GM08714 (cell line): Measurements from ENCODE around the gene PAPPA.

Source experiments
- H3K4me3 ChIP-seq: fragments of 200-500 bp; sonication (Bioruptor generic); 2 replicates; pipeline ENCODE4 v1.5.1; 2014; ENCODE audit warnings: mild to moderate bottlenecking, low read length, inconsistent platforms
- ZNF274 ChIP-seq: IDR thresholded peaks from 2 replicates; pipeline ENCODE4 v1.6.1; 2012; ENCODE audit warnings: mild to moderate bottlenecking, low read depth, low read length

Gene PAPPA

GRCh38 chr9:116160676-116161571 is 7.3 kb downstream of the PAPPA start:
- no peak overlapping the region for H3K4me3 ChIP-seq
- no peak for TF ChIP-seq ZNF274

GRCh38 chr9:116162241-116162781 is 8.7 kb downstream of the PAPPA start:
- TF ChIP-seq ZNF274: no peak

GRCh38 chr9:116163293-116164055 is 9.9 kb downstream of the PAPPA start:
- no peak for TF ChIP-seq ZNF274
- no peak overlapping the region for H3K4me3 ChIP-seq

More at GRCh38 chr9:116162241-116162781, 8.7 kb downstream of the PAPPA start:
- H3K4me3 ChIP-seq: no peak overlapping the region

- no peak for TF ChIP-seq ZNF274
- no peak overlapping the region for H3K4me3 ChIP-seq
Observed at GRCh38 chr9:116165912-116166311, 12.3 kb downstream of the PAPPA start.

DNA sequence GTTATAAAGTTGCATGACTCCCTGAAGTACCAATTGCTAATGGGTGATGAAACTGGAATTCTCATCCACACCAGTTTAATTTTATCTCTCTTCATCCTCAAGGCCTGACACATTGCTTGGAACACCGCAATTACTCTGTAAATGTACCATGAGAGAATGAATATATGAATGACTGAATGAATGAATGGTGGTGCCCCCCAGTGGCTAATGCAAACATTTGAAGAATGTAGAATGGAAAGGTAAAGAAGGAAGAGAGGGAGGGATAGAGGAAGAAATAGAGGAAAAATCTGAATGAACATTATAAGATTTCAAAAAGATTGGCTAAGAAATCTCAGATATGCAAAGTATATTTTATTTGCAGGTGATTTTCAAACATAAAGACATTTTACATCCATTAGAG is 13.1 kb downstream of the PAPPA start:
- TF ChIP-seq ZNF274: no peak
- no peak overlapping the region for H3K4me3 ChIP-seq

GRCh38 chr9:116168231-116168630 is 14.6 kb downstream of the PAPPA start:
- no peak for TF ChIP-seq ZNF274
- H3K4me3 ChIP-seq: no peak overlapping the region

GRCh38 chr9:116172216-116172615 is 18.6 kb downstream of the PAPPA start:
- TF ChIP-seq ZNF274: no peak
- H3K4me3 ChIP-seq: no peak overlapping the region

DNA sequence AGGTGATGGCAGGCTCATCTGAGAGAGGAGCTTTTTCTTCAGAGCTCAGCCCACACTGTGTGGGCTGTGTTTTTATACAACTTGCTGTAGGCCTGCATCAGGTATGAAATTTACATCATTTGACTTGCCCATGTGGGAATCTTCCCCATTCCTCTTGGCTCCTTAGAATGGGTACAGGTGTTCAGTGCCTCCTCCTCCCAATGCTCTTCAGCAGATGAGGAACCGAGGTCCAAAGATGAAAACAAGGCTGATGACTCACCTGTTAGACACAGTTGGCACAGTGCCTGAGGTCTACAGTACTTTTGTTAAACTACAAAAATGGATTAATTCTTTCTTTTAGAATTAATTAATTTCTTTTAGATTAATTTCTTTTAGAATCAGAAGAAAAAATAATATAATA is 20.8 kb downstream of the PAPPA start:
- no peak overlapping the region for H3K4me3 ChIP-seq
- TF ChIP-seq ZNF274: no peak

- TF ChIP-seq ZNF274: no peak
- H3K4me3 ChIP-seq: no peak overlapping the region
Observed at GRCh38 chr9:116175614-116176013, 22.0 kb downstream of the PAPPA start.

DNA sequence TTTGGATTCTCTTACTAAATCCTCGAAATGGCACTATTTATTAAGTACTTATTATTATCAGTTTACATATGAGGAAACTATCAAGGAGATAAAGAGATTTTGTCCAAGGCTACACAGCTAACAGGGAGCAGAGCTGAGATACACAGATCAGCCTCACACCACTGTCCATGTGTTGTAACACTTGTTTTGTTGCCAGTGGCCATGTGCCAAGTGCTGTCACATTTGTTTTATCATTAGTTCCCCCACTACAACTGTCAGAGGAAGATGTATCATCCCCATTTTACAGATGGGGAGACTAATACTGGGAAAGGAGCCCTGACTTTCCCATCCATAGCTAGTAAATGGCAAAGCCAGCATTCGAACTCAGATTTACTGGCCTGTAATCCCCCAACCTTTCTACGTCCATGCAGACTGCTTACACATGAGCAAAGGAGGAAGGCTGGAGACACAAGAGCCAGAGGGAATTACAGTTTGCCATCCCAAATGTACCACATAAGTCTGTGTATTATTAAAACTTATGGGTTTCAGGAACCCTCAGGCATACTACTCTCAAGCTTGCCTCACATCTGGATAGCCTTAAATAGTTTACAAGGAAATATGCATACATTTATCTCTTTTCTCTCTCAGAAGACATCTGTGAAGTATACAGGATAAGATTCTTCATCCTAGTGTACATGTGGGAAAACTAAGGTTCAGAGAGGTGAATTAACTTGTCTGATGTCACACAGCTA is 25.1 kb downstream of the PAPPA start:
- H3K4me3 ChIP-seq: no peak overlapping the region
- no peak for TF ChIP-seq ZNF274

GRCh38 chr9:116179568-116179967 is 26.0 kb downstream of the PAPPA start:
- TF ChIP-seq ZNF274: no peak
- no peak overlapping the region for H3K4me3 ChIP-seq

DNA sequence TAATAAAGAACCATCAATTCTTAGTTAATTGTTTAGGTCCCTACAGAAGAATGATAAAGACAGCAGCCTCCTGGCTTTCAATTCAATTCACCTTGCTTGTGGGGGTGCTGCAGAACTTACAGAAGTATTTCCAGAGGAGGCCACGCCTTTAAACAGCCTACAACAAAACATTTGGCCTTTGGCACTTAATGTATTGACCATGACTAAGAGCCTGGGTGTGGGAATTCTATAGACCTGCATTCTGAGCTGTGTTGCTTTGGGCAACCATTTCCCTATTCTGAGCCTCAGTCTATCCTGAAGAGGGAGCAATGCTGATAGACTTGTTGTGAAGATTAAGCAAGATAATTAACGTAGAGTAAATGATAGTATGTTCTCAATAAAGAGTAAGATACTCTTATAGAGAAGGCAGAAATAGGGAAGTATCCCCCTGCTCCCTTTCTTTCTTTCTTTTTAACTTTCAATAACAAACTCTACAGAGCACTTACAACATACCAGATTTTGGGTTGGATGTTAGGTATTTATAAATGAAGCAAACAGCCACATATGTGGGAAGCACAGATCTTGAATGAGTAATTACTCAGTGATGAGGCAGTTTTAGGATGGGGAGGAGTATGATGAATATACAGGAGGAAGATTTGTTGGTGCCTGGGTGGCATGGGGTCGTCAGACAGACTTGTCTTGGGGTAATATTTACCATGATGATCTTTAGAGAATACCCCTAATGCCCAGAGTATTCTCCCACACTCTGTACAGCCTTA is 28.4 kb downstream of the PAPPA start:
- no peak for TF ChIP-seq ZNF274
- H3K4me3 ChIP-seq: no peak overlapping the region

GRCh38 chr9:116182876-116183275 is 29.3 kb downstream of the PAPPA start:
- no peak for TF ChIP-seq ZNF274
- no peak overlapping the region for H3K4me3 ChIP-seq

- no peak for TF ChIP-seq ZNF274
Observed at GRCh38 chr9:116187570-116188170, 34.1 kb downstream of the PAPPA start.

More at GRCh38 chr9:116187570-116188170, 34.1 kb downstream of the PAPPA start:
- H3K4me3 ChIP-seq: no peak overlapping the region
